ENCODE measurements around the gene PLEKHA4. TPM values are rescaled to one million over a fixed set of nuclear protein-coding genes. Genes with fewer than 3 reads are reported as not detected.

PLEKHA4 gene
- total and polyA plus RNA-seq, 9 of the 15 experiments (the other 6 are each of a cell fraction or from before 2014, with no cell fraction given) = 0.07 to 30.8 (median 11.4) TPM

GRCh38 chr19:48867123-48867745 lies 1.2 kb downstream of the PLEKHA4 start (continued):
- TF ChIP-seq, protein P1, sequence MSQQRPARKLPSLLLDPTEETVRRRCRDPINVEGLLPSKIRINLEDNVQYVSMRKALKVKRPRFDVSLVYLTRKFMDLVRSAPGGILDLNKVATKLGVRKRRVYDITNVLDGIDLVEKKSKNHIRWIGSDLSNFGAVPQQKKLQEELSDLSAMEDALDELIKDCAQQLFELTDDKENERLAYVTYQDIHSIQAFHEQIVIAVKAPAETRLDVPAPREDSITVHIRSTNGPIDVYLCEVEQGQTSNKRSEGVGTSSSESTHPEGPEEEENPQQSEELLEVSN (IDR thresholded peaks at IDR 0.05; ENCODE audit: borderline replicate concordance in 1 of 2, extremely low read depth in 1 of 2, insufficient read depth in 1 of 2, insufficient read length in 1 of 2, low read depth in 1 of 2, low read length in 1 of 2, poor library complexity in 1 of 2, severe bottlenecking in 1 of 2) = no peak
- TF ChIP-seq TBL1XR1 (IDR thresholded peaks at IDR 0.05; ENCODE audit: low read length in 2 of 2) (0 out of 4 replicates have a peak, but pooled peaks of 1 of the 2 experiments have one; percentile 11), NFXL1 (CRISPR knock-in tag; IDR thresholded peaks at IDR 0.05) (no peak), TCF3 (CRISPR knock-in tag; IDR thresholded peaks at IDR 0.05) (peak; percentile 67), KDM1A (IDR thresholded peaks at IDR 0.05) (peak; percentile 61 to 79; a peak in 3 of 4 replicates), ZFX (CRISPR knock-in tag; IDR thresholded peaks at IDR 0.05) (peak; percentile 35), COPS2 (conservative IDR thresholded peaks at IDR 0.05) (no peak), CBFA2T2 (conservative IDR thresholded peaks at IDR 0.05) (peak; percentile 65), ZBTB8A (IDR thresholded peaks at IDR 0.05; ENCODE audit: partially characterized antibody) (no peak), HDAC1 (IDR thresholded peaks at IDR 0.05) (peak in 1 of 2 experiments; percentile 27; a peak in 1 of 4 replicates), STAT5A (IDR thresholded peaks at IDR 0.05; ENCODE audit: borderline replicate concordance, low read length) (peak; percentile 69), SMARCA5 (IDR thresholded peaks at IDR 0.05) (no peak), L3MBTL2 (IDR thresholded peaks at IDR 0.05) (0 out of 2 replicates have a peak, but pooled peaks have one; percentile 26)
- TF ChIP-seq, protein P2, sequence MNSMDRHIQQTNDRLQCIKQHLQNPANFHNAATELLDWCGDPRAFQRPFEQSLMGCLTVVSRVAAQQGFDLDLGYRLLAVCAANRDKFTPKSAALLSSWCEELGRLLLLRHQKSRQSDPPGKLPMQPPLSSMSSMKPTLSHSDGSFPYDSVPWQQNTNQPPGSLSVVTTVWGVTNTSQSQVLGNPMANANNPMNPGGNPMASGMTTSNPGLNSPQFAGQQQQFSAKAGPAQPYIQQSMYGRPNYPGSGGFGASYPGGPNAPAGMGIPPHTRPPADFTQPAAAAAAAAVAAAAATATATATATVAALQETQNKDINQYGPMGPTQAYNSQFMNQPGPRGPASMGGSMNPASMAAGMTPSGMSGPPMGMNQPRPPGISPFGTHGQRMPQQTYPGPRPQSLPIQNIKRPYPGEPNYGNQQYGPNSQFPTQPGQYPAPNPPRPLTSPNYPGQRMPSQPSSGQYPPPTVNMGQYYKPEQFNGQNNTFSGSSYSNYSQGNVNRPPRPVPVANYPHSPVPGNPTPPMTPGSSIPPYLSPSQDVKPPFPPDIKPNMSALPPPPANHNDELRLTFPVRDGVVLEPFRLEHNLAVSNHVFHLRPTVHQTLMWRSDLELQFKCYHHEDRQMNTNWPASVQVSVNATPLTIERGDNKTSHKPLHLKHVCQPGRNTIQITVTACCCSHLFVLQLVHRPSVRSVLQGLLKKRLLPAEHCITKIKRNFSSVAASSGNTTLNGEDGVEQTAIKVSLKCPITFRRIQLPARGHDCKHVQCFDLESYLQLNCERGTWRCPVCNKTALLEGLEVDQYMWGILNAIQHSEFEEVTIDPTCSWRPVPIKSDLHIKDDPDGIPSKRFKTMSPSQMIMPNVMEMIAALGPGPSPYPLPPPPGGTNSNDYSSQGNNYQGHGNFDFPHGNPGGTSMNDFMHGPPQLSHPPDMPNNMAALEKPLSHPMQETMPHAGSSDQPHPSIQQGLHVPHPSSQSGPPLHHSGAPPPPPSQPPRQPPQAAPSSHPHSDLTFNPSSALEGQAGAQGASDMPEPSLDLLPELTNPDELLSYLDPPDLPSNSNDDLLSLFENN (IDR thresholded peaks at IDR 0.05; ENCODE audit: low read depth in 2 of 2, low read length in 2 of 2) = no peak
